ENCODE results near the gene KIF5B.

- no peak for TF ChIP-seq POLR2A (IDR thresholded peaks at IDR 0.05)
- TF ChIP-seq, protein P1, sequence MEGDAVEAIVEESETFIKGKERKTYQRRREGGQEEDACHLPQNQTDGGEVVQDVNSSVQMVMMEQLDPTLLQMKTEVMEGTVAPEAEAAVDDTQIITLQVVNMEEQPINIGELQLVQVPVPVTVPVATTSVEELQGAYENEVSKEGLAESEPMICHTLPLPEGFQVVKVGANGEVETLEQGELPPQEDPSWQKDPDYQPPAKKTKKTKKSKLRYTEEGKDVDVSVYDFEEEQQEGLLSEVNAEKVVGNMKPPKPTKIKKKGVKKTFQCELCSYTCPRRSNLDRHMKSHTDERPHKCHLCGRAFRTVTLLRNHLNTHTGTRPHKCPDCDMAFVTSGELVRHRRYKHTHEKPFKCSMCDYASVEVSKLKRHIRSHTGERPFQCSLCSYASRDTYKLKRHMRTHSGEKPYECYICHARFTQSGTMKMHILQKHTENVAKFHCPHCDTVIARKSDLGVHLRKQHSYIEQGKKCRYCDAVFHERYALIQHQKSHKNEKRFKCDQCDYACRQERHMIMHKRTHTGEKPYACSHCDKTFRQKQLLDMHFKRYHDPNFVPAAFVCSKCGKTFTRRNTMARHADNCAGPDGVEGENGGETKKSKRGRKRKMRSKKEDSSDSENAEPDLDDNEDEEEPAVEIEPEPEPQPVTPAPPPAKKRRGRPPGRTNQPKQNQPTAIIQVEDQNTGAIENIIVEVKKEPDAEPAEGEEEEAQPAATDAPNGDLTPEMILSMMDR (IDR thresholded peaks at IDR 0.05) = no peak
These were observed 94.7 kb downstream of the KIF5B start for GRCh38 chr10:31961277-31962074.

All from testis (tissue), 2 donors.